Tibial nerve (tissue), 4 donors: ENCODE results near the gene FGGY.

ENCODE experiments used
- EP300 ChIP-seq, 2 donors: sonication (generic); formaldehyde crosslinking; IDR thresholded peaks; one replicate each; pipeline ENCODE4 v1.6.1; 2017; ENCODE audit warnings: antibody characterized with exemption in 2 of 2, mild to moderate bottlenecking in 1 of 2
- POLR2A ChIP-seq, 2 donors: fragments of 450-650 bp; IDR thresholded peaks; one replicate each; pipeline ENCODE4 v1.6.1; 2017; ENCODE audit warnings: antibody characterized with exemption in 2 of 2, mild to moderate bottlenecking in 2 of 2, moderate library complexity in 2 of 2
- TF ChIP-seq, protein P1 (sequence below), 5 experiments: fragments of 200-600 bp in 3 of 5; fragments of 450-650 bp in 2 of 5; sonication (generic) in 3 of 5; IDR thresholded peaks; one replicate each; pipeline ENCODE4 v1.5.1; 2016 to 2019; ENCODE audit warnings: antibody characterized with exemption in 5 of 5, mild to moderate bottlenecking in 3 of 5, moderate library complexity in 2 of 5

DNA sequence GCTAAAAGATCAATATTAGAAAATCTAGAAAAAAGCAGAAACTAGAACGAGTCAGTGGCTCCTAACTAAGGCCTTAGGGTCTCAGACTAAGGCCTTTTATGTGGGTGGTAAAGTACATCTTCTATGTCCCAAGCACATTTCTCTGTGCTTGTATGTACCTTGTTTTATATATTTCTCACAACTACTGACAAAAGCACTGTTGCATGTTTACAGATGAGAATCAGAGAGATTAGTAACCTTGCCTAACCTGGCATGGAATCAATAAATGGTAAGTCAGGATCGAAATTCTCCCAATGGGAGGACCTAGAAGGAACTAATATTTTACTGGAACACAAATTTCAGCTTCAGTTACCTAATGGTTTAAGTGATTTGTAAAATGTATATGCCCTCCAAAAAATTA lies 160.9 kb downstream of the FGGY start:
- TF ChIP-seq, protein P1, sequence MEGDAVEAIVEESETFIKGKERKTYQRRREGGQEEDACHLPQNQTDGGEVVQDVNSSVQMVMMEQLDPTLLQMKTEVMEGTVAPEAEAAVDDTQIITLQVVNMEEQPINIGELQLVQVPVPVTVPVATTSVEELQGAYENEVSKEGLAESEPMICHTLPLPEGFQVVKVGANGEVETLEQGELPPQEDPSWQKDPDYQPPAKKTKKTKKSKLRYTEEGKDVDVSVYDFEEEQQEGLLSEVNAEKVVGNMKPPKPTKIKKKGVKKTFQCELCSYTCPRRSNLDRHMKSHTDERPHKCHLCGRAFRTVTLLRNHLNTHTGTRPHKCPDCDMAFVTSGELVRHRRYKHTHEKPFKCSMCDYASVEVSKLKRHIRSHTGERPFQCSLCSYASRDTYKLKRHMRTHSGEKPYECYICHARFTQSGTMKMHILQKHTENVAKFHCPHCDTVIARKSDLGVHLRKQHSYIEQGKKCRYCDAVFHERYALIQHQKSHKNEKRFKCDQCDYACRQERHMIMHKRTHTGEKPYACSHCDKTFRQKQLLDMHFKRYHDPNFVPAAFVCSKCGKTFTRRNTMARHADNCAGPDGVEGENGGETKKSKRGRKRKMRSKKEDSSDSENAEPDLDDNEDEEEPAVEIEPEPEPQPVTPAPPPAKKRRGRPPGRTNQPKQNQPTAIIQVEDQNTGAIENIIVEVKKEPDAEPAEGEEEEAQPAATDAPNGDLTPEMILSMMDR (IDR thresholded peaks at IDR 0.05) = no peak
- TF ChIP-seq POLR2A (IDR thresholded peaks at IDR 0.05) (no peak), EP300 (IDR thresholded peaks at IDR 0.05) (no peak)
